DOHH2 (cell line): ENCODE measurements around the gene CDKAL1.

ENCODE experiments used
- H3F3A ChIP-seq: fragments of 200-600 bp; sonication (generic), shearing (Covaris generic); 2 replicates; pipeline ENCODE4 v1.6.0; 2016; ENCODE audit warnings: antibody characterized with exemption, mild to moderate bottlenecking; ENCODE audit not compliant: control insufficient read depth, insufficient read depth
- H3K27ac ChIP-seq: fragments of 200-600 bp; sonication (generic); 2 replicates; pipeline ENCODE4 v1.5.1; 2014; ENCODE audit warnings: low read depth, mild to moderate bottlenecking, low read length, moderate library complexity
- H3K27me3 ChIP-seq: fragments of 200-600 bp; sonication (generic); 2 replicates; pipeline ENCODE4 v1.6.1; 2014; ENCODE audit warnings: mild to moderate bottlenecking, low read length, mixed read lengths; ENCODE audit not compliant: control insufficient read depth
- H3K36me3 ChIP-seq: fragments of 200-600 bp; sonication (generic); 2 replicates; pipeline ENCODE4 v1.6.1; 2014; ENCODE audit warnings: mild to moderate bottlenecking, low read length, moderate library complexity, mixed read lengths; ENCODE audit not compliant: control insufficient read depth
- H3K4me1 ChIP-seq: fragments of 200-600 bp; sonication (generic); 2 replicates; pipeline ENCODE4 v1.6.1; 2014; ENCODE audit warnings: mild to moderate bottlenecking, low read length, mixed read lengths; ENCODE audit not compliant: control insufficient read depth
- H3K4me2 ChIP-seq: fragments of 200-600 bp; sonication (generic); 2 replicates; pipeline ENCODE4 v1.6.0; 2014; ENCODE audit warnings: mild to moderate bottlenecking, low read length, moderate library complexity
- H3K4me3 ChIP-seq: fragments of 200-600 bp; sonication (generic); 2 replicates; pipeline ENCODE4 v1.5.1; 2014; ENCODE audit warnings: mild to moderate bottlenecking, low read length, mixed read lengths
- H3K79me2 ChIP-seq: fragments of 200-600 bp; sonication (generic); 2 replicates; pipeline ENCODE4 v1.6.1; 2014; ENCODE audit warnings: mild to moderate bottlenecking, low read length, mixed read lengths; ENCODE audit not compliant: control insufficient read depth
- H3K9me2 ChIP-seq: fragments of 200-600 bp; sonication (generic); replicated peaks from 2 replicates; pipeline ENCODE4 v1.6.1; 2014; ENCODE audit warnings: mild to moderate bottlenecking, low read length, mixed read lengths; ENCODE audit not compliant: control insufficient read depth
- H3K9me3 ChIP-seq: fragments of 200-600 bp; sonication (generic); 2 replicates; pipeline ENCODE4 v1.6.1; 2014; ENCODE audit warnings: antibody characterized with exemption, low read length, mixed read lengths; ENCODE audit not compliant: control insufficient read depth, insufficient read depth
- H4K20me1 ChIP-seq: fragments of 200-600 bp; sonication (generic); 2 replicates; pipeline ENCODE4 v1.6.0; 2014; ENCODE audit warnings: low read depth, mild to moderate bottlenecking, antibody characterized with exemption, low read length, moderate library complexity; ENCODE audit not compliant: control insufficient read depth, insufficient read depth
- CTCF ChIP-seq: fragments of 200-600 bp; sonication (generic); IDR thresholded peaks from one replicate; pipeline ENCODE4 v1.5.1; 2014; ENCODE audit warnings: antibody characterized with exemption, mild to moderate bottlenecking, low read depth, low read length; ENCODE audit not compliant: poor library complexity, severe bottlenecking
- EZH2phosphoT487 ChIP-seq: fragments of 200-600 bp; sonication (generic); IDR thresholded peaks from 2 replicates; pipeline ENCODE4 v1.6.1; 2017; ENCODE audit warnings: borderline replicate concordance, mild to moderate bottlenecking, antibody characterized with exemption, low read length, moderate library complexity, mixed read lengths

The CDKAL1 gene

GRCh38 chr6:20741490-20741889, 207.2 kb downstream of the CDKAL1 start:
- TF ChIP-seq EZH2phosphoT487: no peak
- no peak for TF ChIP-seq CTCF
- Histone ChIP-seq H3K27ac (no peak overlapping the region), H3K36me3 (0 out of 2 replicates have a peak, but pooled peaks cover 4% of the 10 kb centered on the region), H3K4me2 (no peak overlapping the region), H3K4me3 (no peak overlapping the region), H3K9me3 (no peaks in the 10 kb centered on the region), H3K4me1 (no peaks in the 10 kb centered on the region), H3F3A (no peaks in the 10 kb centered on the region), H3K79me2 (no peaks in the 10 kb centered on the region), H3K27me3 (no peaks in the 10 kb centered on the region), H4K20me1 (no peaks in the 10 kb centered on the region), H3K9me2 (no peaks in the 10 kb centered on the region)

GRCh38 chr6:20744911-20745557, 210.8 kb downstream of the CDKAL1 start:
- no peak for TF ChIP-seq CTCF
- no peak for TF ChIP-seq EZH2phosphoT487
- no peaks in the 10 kb centered on the region for H3K79me2 ChIP-seq
- no peaks in the 10 kb centered on the region for H3F3A ChIP-seq
- H3K4me2 ChIP-seq: no peak overlapping the region
- H4K20me1 ChIP-seq: no peaks in the 10 kb centered on the region
- H3K9me3 ChIP-seq: no peaks in the 10 kb centered on the region
- no peak overlapping the region for H3K4me3 ChIP-seq
- no peak overlapping the region for H3K27ac ChIP-seq
- H3K4me1 ChIP-seq: no peaks in the 10 kb centered on the region
- H3K9me2 ChIP-seq: no peaks in the 10 kb centered on the region
- 0 out of 2 replicates have a peak, but pooled peaks cover 4% of the 10 kb centered on the region for H3K36me3 ChIP-seq
- H3K27me3 ChIP-seq: no peaks in the 10 kb centered on the region

GRCh38 chr6:20746024-20746423, 211.8 kb downstream of the CDKAL1 start:
- no peak overlapping the region for H3K27ac ChIP-seq
- H3K4me3 ChIP-seq: no peak overlapping the region

GRCh38 chr6:20746805-20747558, 212.7 kb downstream of the CDKAL1 start:
- no peaks in the 10 kb centered on the region for H3K27me3 ChIP-seq
- H3K9me3 ChIP-seq: no peaks in the 10 kb centered on the region
- no peak overlapping the region for H3K4me2 ChIP-seq
- H3K27ac ChIP-seq: no peak overlapping the region
- no peaks in the 10 kb centered on the region for H3K4me1 ChIP-seq
- no peak overlapping the region for H3K4me3 ChIP-seq
- no peaks in the 10 kb centered on the region for H4K20me1 ChIP-seq
- no peak for TF ChIP-seq EZH2phosphoT487
- no peak for TF ChIP-seq CTCF
- H3K36me3 ChIP-seq: no peaks in the 10 kb centered on the region
- no peaks in the 10 kb centered on the region for H3K9me2 ChIP-seq
- H3K79me2 ChIP-seq: no peaks in the 10 kb centered on the region
- no peaks in the 10 kb centered on the region for H3F3A ChIP-seq

More at GRCh38 chr6:20746024-20746423, 211.8 kb downstream of the CDKAL1 start:
- Histone ChIP-seq H3K4me2 (no peak overlapping the region), H4K20me1 (no peaks in the 10 kb centered on the region), H3F3A (no peaks in the 10 kb centered on the region), H3K79me2 (no peaks in the 10 kb centered on the region), H3K27me3 (no peaks in the 10 kb centered on the region), H3K4me1 (no peaks in the 10 kb centered on the region), H3K9me2 (no peaks in the 10 kb centered on the region), H3K36me3 (no peaks in the 10 kb centered on the region), H3K9me3 (no peaks in the 10 kb centered on the region)
- TF ChIP-seq EZH2phosphoT487: no peak
